ENCODE data around the gene DDC.
"Not testable (repeated sequence)": the region's sequence is repeated elsewhere in the genome, so short reads cannot be mapped to it uniquely, and the experiment has no call there.

Gene DDC

GRCh38 chr7:50486512-50486911, 78.7 kb downstream of the DDC start:
- DNase-seq (ENCODE audit: low read depth): no peak

GRCh38 chr7:50481867-50482266, 83.3 kb downstream of the DDC start:
- DNase-seq (ENCODE audit: low read depth): no peak

GRCh38 chr7:50480797-50481196, 84.4 kb downstream of the DDC start:
- no peak for DNase-seq (ENCODE audit: low read depth)

- DNase-seq (ENCODE audit: low read depth): no peak
Observed at GRCh38 chr7:50479743-50480517, 85.3 kb downstream of the DDC start.

- no peak for DNase-seq (ENCODE audit: low read depth)
Observed at GRCh38 chr7:50477640-50478039, 87.6 kb downstream of the DDC start.

GRCh38 chr7:50476953-50477625, 88.1 kb downstream of the DDC start:
- no peak for DNase-seq (ENCODE audit: low read depth)

GRCh38 chr7:50475340-50475739, 89.9 kb downstream of the DDC start:
- DNase-seq (ENCODE audit: low read depth): no peak

GRCh38 chr7:50474382-50475160, 90.6 kb downstream of the DDC start:
- peak; percentile 95 for DNase-seq (ENCODE audit: low read depth)

GRCh38 chr7:50473531-50473930, 91.7 kb downstream of the DDC start:
- DNase-seq (ENCODE audit: low read depth): peak; percentile 40

- DNase-seq (ENCODE audit: low read depth): no peak
Observed at GRCh38 chr7:50472427-50472826, 92.8 kb downstream of the DDC start.

GRCh38 chr7:50471970-50472369, 93.2 kb downstream of the DDC start:
- no peak for DNase-seq (ENCODE audit: low read depth)

- DNase-seq (ENCODE audit: low read depth): no peak
Observed at GRCh38 chr7:50470250-50471163, 94.7 kb downstream of the DDC start.

- no peak for DNase-seq (ENCODE audit: low read depth)
Observed at GRCh38 chr7:50469181-50469580, 96.0 kb downstream of the DDC start.

GRCh38 chr7:50467817-50468610, 97.2 kb downstream of the DDC start:
- DNase-seq (ENCODE audit: low read depth): peak; percentile 53

- DNase-seq (ENCODE audit: low read depth): no peak
Observed at GRCh38 chr7:50466815-50467585, 98.2 kb downstream of the DDC start.

GRCh38 chr7:50463035-50463434, 102.2 kb downstream of the DDC start:
- DNase-seq (ENCODE audit: low read depth): no peak

GRCh38 chr7:50462361-50462760, 102.8 kb downstream of the DDC start:
- DNase-seq (ENCODE audit: low read depth): no peak

GRCh38 chr7:50461695-50462094, 103.5 kb downstream of the DDC start:
- no peak for DNase-seq (ENCODE audit: low read depth)

GRCh38 chr7:50459183-50459582, 106.0 kb downstream of the DDC start:
- not testable (repeated sequence) for DNase-seq (ENCODE audit: low read depth)

GRCh38 chr7:50458651-50459050, 106.6 kb downstream of the DDC start:
- DNase-seq (ENCODE audit: low read depth): not testable (repeated sequence)

All from fibroblast of gingiva (primary cell).